HL-60/S4 (cell line): ENCODE measurements around the gene ATP6V0E1.
"Not testable (repeated sequence)": the region's sequence is repeated elsewhere in the genome, so short reads cannot be mapped to it uniquely, and the experiment has no call there.

Source experiments
- in situ Hi-C: fragments of 300-500 bp; cut with MboI; formaldehyde crosslinking; loops from 2 replicates; pipeline ENCODE4 v1.14.3; 2022; ENCODE audit warnings: low sequenced_read_pairs

Gene ATP6V0E1

DNA sequence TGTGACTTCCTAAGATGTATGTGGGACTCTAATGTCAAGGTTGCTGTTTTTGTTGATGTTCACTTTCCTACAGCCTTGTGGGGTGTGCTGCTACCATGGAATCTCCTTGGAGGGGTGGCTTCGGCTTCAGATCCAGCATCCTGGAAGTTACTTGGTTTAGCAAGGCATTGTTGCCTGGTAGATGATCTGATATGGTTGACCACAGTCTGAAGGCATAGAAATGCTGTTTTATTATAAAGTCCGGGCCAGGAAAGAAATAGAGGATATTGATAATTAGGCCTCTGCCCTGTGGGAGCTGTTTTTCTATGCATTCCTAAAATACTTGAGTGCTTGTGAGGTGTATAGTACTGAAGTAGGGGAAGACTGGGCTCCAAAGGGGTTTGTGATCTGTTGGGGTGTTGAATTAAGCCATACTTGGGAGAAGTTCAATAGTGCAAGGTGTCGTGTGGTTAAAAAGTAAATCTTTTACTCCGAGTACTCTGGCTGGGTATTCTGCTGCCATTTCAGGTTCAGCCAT is 45.3 kb downstream of the ATP6V0E1 start:
- in situ Hi-C loops = no loop called here

- in situ Hi-C loops = no loop called here
These were observed 45.9 kb downstream of the ATP6V0E1 start for GRCh38 chr5:173029499-173029921.

DNA sequence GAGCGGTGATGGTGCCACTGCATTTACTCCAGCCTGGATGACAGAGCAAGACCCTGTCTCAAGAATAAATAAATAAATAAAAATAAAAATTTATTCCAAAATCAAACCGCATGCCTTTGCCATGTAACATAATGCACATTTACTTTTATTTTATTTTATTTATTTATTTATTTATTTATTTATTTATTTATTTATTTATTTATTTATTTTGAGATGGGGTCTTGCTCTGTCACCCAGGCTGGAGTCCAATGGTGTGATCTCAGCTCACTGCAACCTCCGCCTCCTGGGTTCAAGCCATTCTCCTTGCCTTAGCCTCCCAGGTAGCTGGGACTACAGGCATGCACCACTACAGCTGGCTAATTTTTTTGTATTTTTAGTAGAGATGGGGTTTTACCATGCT is 48.5 kb downstream of the ATP6V0E1 start:
- in situ Hi-C loops = not testable (repeated sequence)

- in situ Hi-C loops = no loop called here
These were observed 49.2 kb downstream of the ATP6V0E1 start for GRCh38 chr5:173032730-173033129.

DNA sequence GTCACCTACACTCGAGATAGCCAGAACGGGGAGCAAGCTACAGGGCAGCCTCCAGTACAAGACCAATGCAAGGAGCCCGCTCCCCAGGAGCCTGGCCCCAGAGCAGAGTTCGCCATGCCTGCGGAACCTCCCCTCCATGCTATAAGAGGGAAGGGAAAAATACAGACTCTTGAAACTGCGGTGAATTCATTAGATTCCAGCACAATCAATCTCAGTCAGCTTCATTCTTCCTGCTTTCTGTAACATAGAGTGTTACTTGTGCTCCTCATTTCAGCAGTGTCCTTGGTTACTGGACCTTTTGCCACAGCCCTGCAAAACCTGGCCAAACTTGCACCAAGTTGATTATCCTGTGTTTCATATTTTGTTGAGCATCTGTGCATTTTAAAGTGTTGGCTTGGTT is 50.4 kb downstream of the ATP6V0E1 start:
- in situ Hi-C loops = no loop called here

- in situ Hi-C loops = no loop called here
These were observed 52.5 kb downstream of the ATP6V0E1 start for GRCh38 chr5:173035904-173036707.

GRCh38 chr5:173039188-173039587 is 55.6 kb downstream of the ATP6V0E1 start:
- in situ Hi-C loops = no loop called here

- in situ Hi-C loops = no loop called here
These were observed 56.4 kb downstream of the ATP6V0E1 start for GRCh38 chr5:173039964-173040363.

- in situ Hi-C loops = no loop called here
These were observed 58.6 kb downstream of the ATP6V0E1 start for GRCh38 chr5:173041881-173042762.

- in situ Hi-C loops = no loop called here
These were observed 59.2 kb downstream of the ATP6V0E1 start for GRCh38 chr5:173042763-173043107.

DNA sequence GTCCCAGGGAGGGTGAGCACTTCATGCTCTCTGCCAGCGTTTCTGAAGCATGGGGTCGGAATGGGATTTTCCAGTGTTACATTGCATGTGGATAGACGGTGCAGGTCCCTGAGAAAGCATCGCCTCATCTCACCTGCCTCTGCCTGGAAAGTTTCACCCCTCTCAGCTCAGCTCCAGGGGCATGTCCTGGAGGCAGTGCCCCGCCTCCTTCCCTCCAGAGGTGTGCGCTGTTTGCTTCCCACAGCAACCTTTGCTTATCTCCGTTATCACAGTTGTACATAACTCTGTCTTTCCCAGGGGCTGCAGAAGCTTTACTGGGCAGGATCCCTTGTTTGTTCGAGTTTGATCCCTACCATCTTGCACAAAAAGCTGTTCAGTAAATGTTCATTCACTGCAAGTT is 61.9 kb downstream of the ATP6V0E1 start:
- in situ Hi-C loops = no loop called here

DNA sequence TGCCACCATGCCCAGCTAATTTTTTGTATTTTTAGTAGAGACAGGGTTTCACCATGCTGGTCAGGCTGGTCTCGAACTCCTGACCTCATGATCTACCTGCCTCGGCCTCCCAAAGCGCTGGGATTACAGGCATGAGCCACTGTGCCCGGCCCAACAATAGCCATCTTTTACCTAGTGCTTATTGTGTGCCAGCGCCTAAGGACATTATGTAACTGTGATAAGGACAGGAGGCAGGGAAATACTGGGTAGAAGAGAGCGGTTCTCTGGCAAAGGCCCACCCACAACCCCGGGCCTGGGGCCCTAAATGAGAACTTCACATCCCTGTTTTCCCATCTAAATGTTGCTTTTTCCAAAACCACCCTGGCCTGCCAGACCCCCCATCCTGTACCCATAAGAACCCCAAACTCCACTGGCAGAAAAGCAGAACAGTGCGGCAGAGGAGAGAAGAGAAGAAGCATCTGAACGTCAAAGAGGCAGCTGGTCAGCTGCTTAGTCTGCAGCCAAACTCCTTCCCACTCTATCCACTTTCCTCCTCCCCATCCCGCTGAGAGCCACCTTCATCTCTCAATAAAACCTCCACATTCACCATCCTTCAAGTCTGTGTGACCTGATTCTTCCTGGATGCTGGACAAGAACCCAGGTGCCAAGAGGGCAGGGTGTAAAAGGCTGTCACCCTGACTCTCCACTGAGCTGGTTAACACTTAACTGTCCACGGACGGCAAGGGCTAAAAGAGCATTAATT is 63.7 kb downstream of the ATP6V0E1 start:
- in situ Hi-C loops = not testable (repeated sequence)

DNA sequence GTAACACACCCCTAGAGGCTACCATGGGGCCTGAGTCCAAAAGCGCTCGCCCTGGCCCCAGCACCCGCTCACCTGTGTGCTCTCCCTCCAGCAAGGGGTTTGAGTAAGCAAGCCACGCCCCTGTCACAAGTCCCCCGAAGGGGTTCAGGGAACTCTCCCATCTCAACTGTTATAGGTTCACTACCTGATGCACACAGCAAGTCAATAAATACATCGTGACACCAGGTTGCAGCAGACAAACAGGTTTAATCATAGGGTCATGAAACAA is 64.2 kb downstream of the ATP6V0E1 start:
- in situ Hi-C loops = no loop called here

DNA sequence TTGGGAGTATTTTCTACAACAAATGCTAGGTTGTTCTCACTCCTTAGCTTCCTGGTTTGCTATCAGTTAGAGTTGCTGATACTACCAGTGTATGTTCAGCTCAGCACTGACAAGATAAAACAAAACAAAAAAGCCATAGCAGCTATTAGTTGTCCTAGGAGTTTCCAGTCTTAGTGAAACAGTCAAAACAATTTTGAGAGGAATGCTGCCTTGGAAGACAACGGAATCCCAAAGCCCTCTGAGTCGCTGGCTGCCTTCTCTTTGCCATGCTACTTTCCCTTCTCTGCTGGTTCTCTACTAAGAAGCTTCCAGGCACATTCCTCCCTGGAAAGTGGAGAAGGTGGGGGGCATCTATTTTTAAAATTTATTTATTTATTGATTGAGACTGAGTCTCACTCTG is 67.2 kb downstream of the ATP6V0E1 start:
- in situ Hi-C loops = no loop called here

DNA sequence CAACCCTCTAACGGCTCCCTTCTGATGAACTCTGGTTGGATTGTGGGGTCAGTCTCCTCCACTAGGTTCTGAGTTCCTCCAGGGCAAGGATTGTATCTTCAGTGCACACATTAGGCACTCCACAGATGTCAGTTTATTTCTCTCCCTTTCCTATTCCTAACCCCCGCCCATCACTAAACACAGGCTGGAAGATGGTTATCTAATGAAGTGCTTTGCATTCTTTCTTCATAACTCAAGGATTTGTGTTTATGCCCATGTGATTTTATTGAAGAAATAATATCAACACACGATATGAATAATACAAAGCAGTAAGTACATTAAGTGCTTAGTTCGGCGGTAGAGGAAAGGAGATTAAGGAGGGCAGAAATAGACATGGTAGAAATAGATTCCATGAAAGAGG is 68.2 kb downstream of the ATP6V0E1 start:
- in situ Hi-C loops = no loop called here

- in situ Hi-C loops = no loop called here
These were observed 69.5 kb downstream of the ATP6V0E1 start for GRCh38 chr5:173053041-173053440.

DNA sequence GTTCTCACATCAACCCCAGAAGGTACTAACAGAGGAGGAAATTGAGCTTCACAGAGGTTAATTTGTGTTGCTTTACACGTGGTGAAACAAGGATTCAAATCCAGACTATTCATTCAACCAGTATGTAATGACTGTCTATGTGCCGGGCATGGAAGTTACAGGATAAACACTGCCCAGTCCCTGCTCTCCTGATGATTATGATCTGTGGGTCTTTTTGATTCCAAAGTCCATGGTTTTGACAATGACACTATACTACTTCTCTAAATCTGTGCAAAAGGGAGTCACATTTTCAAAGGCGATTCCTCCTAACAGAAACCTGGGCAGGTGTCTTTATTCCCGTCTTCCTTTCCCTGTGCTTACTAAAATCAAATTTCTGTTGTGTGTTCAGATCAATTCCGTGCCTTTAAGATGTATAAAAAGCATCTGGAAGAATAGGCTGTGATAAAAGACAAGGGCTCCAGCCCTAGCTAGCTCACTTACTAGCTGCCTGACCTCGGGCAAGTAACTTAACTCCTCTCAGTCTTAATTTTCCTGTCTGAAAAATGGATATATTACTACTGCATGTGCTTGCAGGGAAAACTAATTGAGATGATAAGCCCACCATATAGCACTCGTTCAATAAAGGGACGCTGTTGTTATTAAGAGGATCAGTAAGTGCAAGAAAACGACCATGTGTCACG is 71.6 kb downstream of the ATP6V0E1 start:
- in situ Hi-C loops = no loop called here

- in situ Hi-C loops = no loop called here
These were observed 72.1 kb downstream of the ATP6V0E1 start for GRCh38 chr5:173055722-173055982.

GRCh38 chr5:173055983-173056782 is 72.6 kb downstream of the ATP6V0E1 start, which contains the start of gene CREBRF:
Gene CREBRF, plus strand, starts transcription at chr5:173056352. Its CDS starts 24,424 bp downstream, at chr5:173080776.
- in situ Hi-C loops = no loop called here

GRCh38 chr5:173056783-173057061 is 73.2 kb downstream of the ATP6V0E1 start:
- in situ Hi-C loops = no loop called here
